ENCODE results near the gene URAD. TPM values are rescaled to one million over a fixed set of nuclear protein-coding genes. Genes with fewer than 3 reads are reported as not detected.

The URAD gene
- total RNA-seq, 2 experiments from 2014 or later, result not detected

DNA sequence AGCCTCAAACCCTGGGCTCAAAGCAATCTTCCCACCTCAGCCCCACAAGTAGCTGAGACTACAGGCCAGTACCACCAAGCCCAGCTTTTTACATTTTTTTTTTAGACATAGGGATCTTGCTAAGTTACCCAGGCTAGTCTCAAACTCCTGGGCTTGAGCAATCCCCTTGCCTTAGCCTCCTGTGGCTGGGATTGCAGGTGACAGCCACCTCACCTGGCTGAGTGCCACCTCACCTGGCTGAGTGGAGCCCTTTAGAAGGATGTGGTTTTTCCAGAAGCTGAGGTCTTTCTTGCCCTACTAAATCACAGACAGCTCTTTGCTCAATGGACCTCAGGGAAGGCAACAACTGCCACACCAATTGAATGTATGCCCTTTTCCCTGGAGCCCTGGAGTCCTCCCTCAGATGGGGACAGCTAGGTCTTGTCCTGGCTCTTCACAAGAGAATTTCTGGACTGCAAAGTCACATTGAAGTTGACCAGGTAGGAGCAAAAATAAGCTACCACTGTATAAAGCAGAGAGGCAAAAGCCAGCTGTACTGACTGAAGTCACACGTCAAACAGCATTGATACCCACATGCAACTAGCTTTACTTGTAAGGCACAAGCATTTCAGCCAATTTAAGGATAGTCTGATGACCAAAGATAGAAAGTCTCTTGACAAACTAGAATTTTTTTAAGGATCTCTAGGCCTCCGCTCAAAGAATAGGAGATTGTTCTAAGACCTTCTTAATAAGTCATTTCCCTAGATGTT, 54.7 kb downstream of the URAD start:
- Histone ChIP-seq H3K36me3 (ENCODE audit: insufficient read depth, low read length) (no peaks in the 10 kb centered on the region), H2AFZ (ENCODE audit: low read length) (no peak overlapping the region), H4K20me1 (ENCODE audit: insufficient read depth, low read length) (no peaks in the 10 kb centered on the region), H3K4me3 (ENCODE audit: low read depth, low read length, poor library complexity, severe bottlenecking) (no peak overlapping the region), H3K27ac (ENCODE audit: low read depth, low read length, poor library complexity, severe bottlenecking) (no peak overlapping the region), H3K4me1 (ENCODE audit: insufficient read depth, low read length, poor library complexity, severe bottlenecking) (no peaks in the 10 kb centered on the region), H3K79me2 (ENCODE audit: insufficient read depth, low read depth, low read length) (no peaks in the 10 kb centered on the region), H3K4me2 (ENCODE audit: low read length) (no peak overlapping the region), H3K9me3 (ENCODE audit: low read length) (no peaks in the 10 kb centered on the region), H3K9me2 (ENCODE audit: insufficient read depth, low read length) (no peaks in the 10 kb centered on the region)
- no TSS peak for BruUV-seq (replicated peaks)
- TF ChIP-seq, protein P1, sequence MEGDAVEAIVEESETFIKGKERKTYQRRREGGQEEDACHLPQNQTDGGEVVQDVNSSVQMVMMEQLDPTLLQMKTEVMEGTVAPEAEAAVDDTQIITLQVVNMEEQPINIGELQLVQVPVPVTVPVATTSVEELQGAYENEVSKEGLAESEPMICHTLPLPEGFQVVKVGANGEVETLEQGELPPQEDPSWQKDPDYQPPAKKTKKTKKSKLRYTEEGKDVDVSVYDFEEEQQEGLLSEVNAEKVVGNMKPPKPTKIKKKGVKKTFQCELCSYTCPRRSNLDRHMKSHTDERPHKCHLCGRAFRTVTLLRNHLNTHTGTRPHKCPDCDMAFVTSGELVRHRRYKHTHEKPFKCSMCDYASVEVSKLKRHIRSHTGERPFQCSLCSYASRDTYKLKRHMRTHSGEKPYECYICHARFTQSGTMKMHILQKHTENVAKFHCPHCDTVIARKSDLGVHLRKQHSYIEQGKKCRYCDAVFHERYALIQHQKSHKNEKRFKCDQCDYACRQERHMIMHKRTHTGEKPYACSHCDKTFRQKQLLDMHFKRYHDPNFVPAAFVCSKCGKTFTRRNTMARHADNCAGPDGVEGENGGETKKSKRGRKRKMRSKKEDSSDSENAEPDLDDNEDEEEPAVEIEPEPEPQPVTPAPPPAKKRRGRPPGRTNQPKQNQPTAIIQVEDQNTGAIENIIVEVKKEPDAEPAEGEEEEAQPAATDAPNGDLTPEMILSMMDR (conservative IDR thresholded peaks at IDR 0.05; ENCODE audit: low read length), result no peak
- no peak for TF ChIP-seq EZH2phosphoT487 (IDR thresholded peaks at IDR 0.05; ENCODE audit: borderline replicate concordance, low read depth, low read length)
- ChIA-PET CTCF (ENCODE audit: unreplicated experiment) (interaction anchor here (1.3 kb wide), 1 partner anchor 65 kb away, joined by 3 read pairs; no protein-coding TSS in a partner anchor), POLR2A (interaction anchor here (0.6 kb wide), 3 partner anchors 139 to 1249 kb away, joined by 3 to 6 read pairs (median 4); no protein-coding TSS in a partner anchor)
- intact Hi-C loops (cut with micrococcal nuclease; ENCODE audit: unreplicated experiment), result no loop called here
- no peak for DNase-seq (ENCODE audit: low spot score)

GRCh38 chr13:27933118-27933517, 55.4 kb downstream of the URAD start:
- no peak for DNase-seq (ENCODE audit: low spot score)

More at GRCh38 chr13:27933118-27933517, 55.4 kb downstream of the URAD start:
- Histone ChIP-seq H3K79me2 (ENCODE audit: insufficient read depth, low read depth, low read length) (no peaks in the 10 kb centered on the region), H3K36me3 (ENCODE audit: insufficient read depth, low read length) (no peaks in the 10 kb centered on the region), H4K20me1 (ENCODE audit: insufficient read depth, low read length) (no peaks in the 10 kb centered on the region), H3K4me1 (ENCODE audit: insufficient read depth, low read length, poor library complexity, severe bottlenecking) (no peaks in the 10 kb centered on the region), H3K9me3 (ENCODE audit: low read length) (no peaks in the 10 kb centered on the region), H3K4me2 (ENCODE audit: low read length) (no peak overlapping the region), H2AFZ (ENCODE audit: low read length) (no peak overlapping the region), H3K9me2 (ENCODE audit: insufficient read depth, low read length) (no peaks in the 10 kb centered on the region), H3K4me3 (ENCODE audit: low read depth, low read length, poor library complexity, severe bottlenecking) (no peak overlapping the region), H3K27ac (ENCODE audit: low read depth, low read length, poor library complexity, severe bottlenecking) (no peak overlapping the region)
- POLR2A ChIA-PET, result interaction anchor here (0.6 kb wide), 2 partner anchors 704 to 1248 kb away, joined by 3 to 4 read pairs; no protein-coding TSS in a partner anchor
- intact Hi-C loops (cut with micrococcal nuclease; ENCODE audit: unreplicated experiment), result no loop called here
- CTCF ChIA-PET (ENCODE audit: unreplicated experiment), result interaction anchor here (1.3 kb wide), 1 partner anchor 65 kb away, joined by 3 read pairs; no protein-coding TSS in a partner anchor
- TF ChIP-seq, protein P1 (conservative IDR thresholded peaks at IDR 0.05; ENCODE audit: low read length), result no peak
- no peak for TF ChIP-seq EZH2phosphoT487 (IDR thresholded peaks at IDR 0.05; ENCODE audit: borderline replicate concordance, low read depth, low read length)
- BruUV-seq (replicated peaks), result no TSS peak

All from OCI-LY7 (cell line).